Stomach (tissue), 4 donors: ENCODE measurements around the gene SPATA3.

ENCODE experiments used
- CTCF ChIP-seq, 7 experiments: fragments of 450-650 bp in 4 of 7; fragments of 200-600 bp in 3 of 7; sonication (generic) in 3 of 7; IDR thresholded peaks; one replicate each; pipeline ENCODE4 v1.5.1; 2016 to 2019; ENCODE audit warnings: antibody characterized with exemption in 7 of 7, control low read depth in 2 of 7, mild to moderate bottlenecking in 1 of 7
- POLR2A ChIP-seq, 4 donors: fragments of 450-650 bp; IDR thresholded peaks; one replicate each; pipeline ENCODE4 v1.6.1; 2016; ENCODE audit warnings: antibody characterized with exemption in 4 of 4, control low read depth in 2 of 4, mild to moderate bottlenecking in 1 of 4, moderate library complexity in 1 of 4

- TF ChIP-seq CTCF (IDR thresholded peaks at IDR 0.05) (no peak), POLR2A (IDR thresholded peaks at IDR 0.05) (no peak)
These were observed 47.9 kb downstream of the SPATA3 start for GRCh38 chr2:231043796-231044195.
